Measurements from ENCODE around the gene LRRC36. TPM values are rescaled to one million over a fixed set of nuclear protein-coding genes. Genes with fewer than 3 reads are reported as not detected.

The LRRC36 gene
- total and polyA plus RNA-seq, 2 donors: 0.19 to 0.78 TPM

- Histone ChIP-seq H3K4me1 (ENCODE audit: control insufficient read depth in 2 of 2, insufficient read depth in 2 of 2, low read length in 2 of 2) (no peaks in the 10 kb centered on the region), H3K9me3 (ENCODE audit: control insufficient read depth in 2 of 2, insufficient read depth in 1 of 2, low read length in 1 of 2) (no peaks in the 10 kb centered on the region), H3K27ac (ENCODE audit: low read depth in 1 of 2, low read length in 1 of 2) (no peak overlapping the region), H3K36me3 (ENCODE audit: control insufficient read depth in 2 of 2, insufficient read depth in 2 of 2, low read length in 1 of 2) (peaks cover 0 to 2% of the 10 kb centered on the region in 2 donors), H3K4me3 (ENCODE audit: low read length in 2 of 2) (no peak overlapping the region), H3K27me3 (ENCODE audit: control insufficient read depth in 2 of 2, insufficient read depth in 1 of 2, low read length in 1 of 2) (no peaks in the 10 kb centered on the region)
- DNase-seq (ENCODE audit: low read depth in 6 of 9, low spot score in 9 of 9): no peak
- 98% methylated on average over 7 of the region's 7 CpGs for WGBS
These were observed 35.2 kb upstream of the LRRC36 start for GRCh38 chr16:67291461-67291860.

GRCh38 chr16:67294171-67294757 is 32.4 kb upstream of the LRRC36 start:
- no peak overlapping the region for H3K27ac ChIP-seq (ENCODE audit: low read depth in 1 of 2, low read length in 1 of 2)
- H3K4me1 ChIP-seq (ENCODE audit: control insufficient read depth in 2 of 2, insufficient read depth in 2 of 2, low read length in 2 of 2): no peaks in the 10 kb centered on the region
- H3K4me3 ChIP-seq (ENCODE audit: low read length in 2 of 2): no peak overlapping the region
- no peaks in the 10 kb centered on the region for H3K27me3 ChIP-seq (ENCODE audit: control insufficient read depth in 2 of 2, insufficient read depth in 1 of 2, low read length in 1 of 2)
- H3K9me3 ChIP-seq (ENCODE audit: control insufficient read depth in 2 of 2, insufficient read depth in 1 of 2, low read length in 1 of 2): no peaks in the 10 kb centered on the region
- WGBS: 96% methylated on average over 4 of the region's 4 CpGs
- H3K36me3 ChIP-seq (ENCODE audit: control insufficient read depth in 2 of 2, insufficient read depth in 2 of 2, low read length in 1 of 2): no peaks in the 10 kb centered on the region
- no peak for DNase-seq (ENCODE audit: low read depth in 6 of 9, low spot score in 9 of 9)

- WGBS: 92% methylated on average over 7 of the region's 7 CpGs
- Histone ChIP-seq H3K4me3 (ENCODE audit: low read length in 2 of 2) (no peak overlapping the region), H3K27me3 (ENCODE audit: control insufficient read depth in 2 of 2, insufficient read depth in 1 of 2, low read length in 1 of 2) (no peaks in the 10 kb centered on the region)
These were observed 31.7 kb upstream of the LRRC36 start for GRCh38 chr16:67294938-67295361.

GRCh38 chr16:67296420-67296819 is 30.2 kb upstream of the LRRC36 start:
- no peak for DNase-seq (ENCODE audit: low read depth in 6 of 9, low spot score in 9 of 9)
- WGBS: 90% methylated on average over 3 of the region's 3 CpGs
- Histone ChIP-seq H3K27me3 (ENCODE audit: control insufficient read depth in 2 of 2, insufficient read depth in 1 of 2, low read length in 1 of 2) (no peaks in the 10 kb centered on the region), H3K4me1 (ENCODE audit: control insufficient read depth in 2 of 2, insufficient read depth in 2 of 2, low read length in 2 of 2) (no peaks in the 10 kb centered on the region), H3K9me3 (ENCODE audit: control insufficient read depth in 2 of 2, insufficient read depth in 1 of 2, low read length in 1 of 2) (no peaks in the 10 kb centered on the region), H3K4me3 (ENCODE audit: low read length in 2 of 2) (no peak overlapping the region), H3K27ac (ENCODE audit: low read depth in 1 of 2, low read length in 1 of 2) (no peak overlapping the region), H3K36me3 (ENCODE audit: control insufficient read depth in 2 of 2, insufficient read depth in 2 of 2, low read length in 1 of 2) (no peaks in the 10 kb centered on the region)

More at GRCh38 chr16:67294938-67295361, 31.7 kb upstream of the LRRC36 start:
- Histone ChIP-seq H3K4me1 (ENCODE audit: control insufficient read depth in 2 of 2, insufficient read depth in 2 of 2, low read length in 2 of 2) (no peaks in the 10 kb centered on the region), H3K36me3 (ENCODE audit: control insufficient read depth in 2 of 2, insufficient read depth in 2 of 2, low read length in 1 of 2) (no peaks in the 10 kb centered on the region), H3K9me3 (ENCODE audit: control insufficient read depth in 2 of 2, insufficient read depth in 1 of 2, low read length in 1 of 2) (no peaks in the 10 kb centered on the region), H3K27ac (ENCODE audit: low read depth in 1 of 2, low read length in 1 of 2) (no peak overlapping the region)
- DNase-seq (ENCODE audit: low read depth in 6 of 9, low spot score in 9 of 9): no peak

GRCh38 chr16:67298277-67298676 is 28.3 kb upstream of the LRRC36 start:
- WGBS: 98% methylated on average over 9 of the region's 9 CpGs
- no peak overlapping the region for H3K27ac ChIP-seq (ENCODE audit: low read depth in 1 of 2, low read length in 1 of 2)
- no peaks in the 10 kb centered on the region for H3K36me3 ChIP-seq (ENCODE audit: control insufficient read depth in 2 of 2, insufficient read depth in 2 of 2, low read length in 1 of 2)
- no peak for DNase-seq (ENCODE audit: low read depth in 6 of 9, low spot score in 9 of 9)
- H3K4me3 ChIP-seq (ENCODE audit: low read length in 2 of 2): no peak overlapping the region
- H3K27me3 ChIP-seq (ENCODE audit: control insufficient read depth in 2 of 2, insufficient read depth in 1 of 2, low read length in 1 of 2): no peaks in the 10 kb centered on the region
- no peaks in the 10 kb centered on the region for H3K9me3 ChIP-seq (ENCODE audit: control insufficient read depth in 2 of 2, insufficient read depth in 1 of 2, low read length in 1 of 2)
- no peaks in the 10 kb centered on the region for H3K4me1 ChIP-seq (ENCODE audit: control insufficient read depth in 2 of 2, insufficient read depth in 2 of 2, low read length in 2 of 2)

- Histone ChIP-seq H3K36me3 (ENCODE audit: control insufficient read depth in 2 of 2, insufficient read depth in 2 of 2, low read length in 1 of 2) (no peaks in the 10 kb centered on the region), H3K27ac (ENCODE audit: low read depth in 1 of 2, low read length in 1 of 2) (no peak overlapping the region), H3K27me3 (ENCODE audit: control insufficient read depth in 2 of 2, insufficient read depth in 1 of 2, low read length in 1 of 2) (no peaks in the 10 kb centered on the region), H3K9me3 (ENCODE audit: control insufficient read depth in 2 of 2, insufficient read depth in 1 of 2, low read length in 1 of 2) (no peaks in the 10 kb centered on the region), H3K4me1 (ENCODE audit: control insufficient read depth in 2 of 2, insufficient read depth in 2 of 2, low read length in 2 of 2) (no peaks in the 10 kb centered on the region), H3K4me3 (ENCODE audit: low read length in 2 of 2) (no peak overlapping the region)
- DNase-seq (ENCODE audit: low read depth in 6 of 9, low spot score in 9 of 9): no peak
- WGBS: 98% methylated on average over 15 of the region's 15 CpGs
These were observed 27.3 kb upstream of the LRRC36 start for GRCh38 chr16:67299269-67299668.

- DNase-seq (ENCODE audit: low read depth in 6 of 9, low spot score in 9 of 9): no peak
- Histone ChIP-seq H3K27ac (ENCODE audit: low read depth in 1 of 2, low read length in 1 of 2) (no peak overlapping the region), H3K27me3 (ENCODE audit: control insufficient read depth in 2 of 2, insufficient read depth in 1 of 2, low read length in 1 of 2) (no peaks in the 10 kb centered on the region), H3K36me3 (ENCODE audit: control insufficient read depth in 2 of 2, insufficient read depth in 2 of 2, low read length in 1 of 2) (no peaks in the 10 kb centered on the region), H3K4me1 (ENCODE audit: control insufficient read depth in 2 of 2, insufficient read depth in 2 of 2, low read length in 2 of 2) (no peaks in the 10 kb centered on the region), H3K4me3 (ENCODE audit: low read length in 2 of 2) (no peak overlapping the region), H3K9me3 (ENCODE audit: control insufficient read depth in 2 of 2, insufficient read depth in 1 of 2, low read length in 1 of 2) (no peaks in the 10 kb centered on the region)
- 88% methylated on average over 11 of the region's 11 CpGs for WGBS
These were observed 25.4 kb upstream of the LRRC36 start for GRCh38 chr16:67301080-67301782.

GRCh38 chr16:67302076-67302475 is 24.5 kb upstream of the LRRC36 start:
- Histone ChIP-seq H3K27me3 (ENCODE audit: control insufficient read depth in 2 of 2, insufficient read depth in 1 of 2, low read length in 1 of 2) (no peaks in the 10 kb centered on the region), H3K27ac (ENCODE audit: low read depth in 1 of 2, low read length in 1 of 2) (no peak overlapping the region), H3K36me3 (ENCODE audit: control insufficient read depth in 2 of 2, insufficient read depth in 2 of 2, low read length in 1 of 2) (no peaks in the 10 kb centered on the region), H3K9me3 (ENCODE audit: control insufficient read depth in 2 of 2, insufficient read depth in 1 of 2, low read length in 1 of 2) (no peaks in the 10 kb centered on the region), H3K4me1 (ENCODE audit: control insufficient read depth in 2 of 2, insufficient read depth in 2 of 2, low read length in 2 of 2) (no peaks in the 10 kb centered on the region), H3K4me3 (ENCODE audit: low read length in 2 of 2) (no peak overlapping the region)
- WGBS: 95% methylated on average over 7 of the region's 7 CpGs
- DNase-seq (ENCODE audit: low read depth in 6 of 9, low spot score in 9 of 9): no peak

GRCh38 chr16:67302970-67303369 is 23.6 kb upstream of the LRRC36 start:
- Histone ChIP-seq H3K9me3 (ENCODE audit: control insufficient read depth in 2 of 2, insufficient read depth in 1 of 2, low read length in 1 of 2) (no peaks in the 10 kb centered on the region), H3K4me1 (ENCODE audit: control insufficient read depth in 2 of 2, insufficient read depth in 2 of 2, low read length in 2 of 2) (no peaks in the 10 kb centered on the region), H3K4me3 (ENCODE audit: low read length in 2 of 2) (no peak overlapping the region), H3K36me3 (ENCODE audit: control insufficient read depth in 2 of 2, insufficient read depth in 2 of 2, low read length in 1 of 2) (no peaks in the 10 kb centered on the region), H3K27ac (ENCODE audit: low read depth in 1 of 2, low read length in 1 of 2) (no peak overlapping the region), H3K27me3 (ENCODE audit: control insufficient read depth in 2 of 2, insufficient read depth in 1 of 2, low read length in 1 of 2) (no peaks in the 10 kb centered on the region)
- no peak for DNase-seq (ENCODE audit: low read depth in 6 of 9, low spot score in 9 of 9)
- WGBS: 96% methylated on average over 8 of the region's 8 CpGs
